Thyroid gland (tissue), 4 donors: ENCODE results near the gene LRIT2. TPM values are rescaled to one million over a fixed set of nuclear protein-coding genes. Genes with fewer than 3 reads are reported as not detected.

Source experiments
- DNase-seq, 2 donors: peaks; one replicate each; pipeline ENCODE4 v3.0.0-alpha.2; 2019
- H3K27ac ChIP-seq, 3 donors: fragments of 200-600 bp; sonication (generic); 1 replicate in 2 of 3; 2 replicates in 1 of 3; pipeline ENCODE4 v1.5.1; 2016 to 2019; ENCODE audit warnings: mild to moderate bottlenecking in 1 of 3, moderate library complexity in 1 of 3
- H3K27me3 ChIP-seq: fragments of 200-600 bp; sonication (generic); one replicate; pipeline ENCODE4 v1.5.1; 2019
- H3K36me3 ChIP-seq, 2 donors: fragments of 200-600 bp; sonication (generic); one replicate each; pipeline ENCODE4 v1.5.1; 2016 to 2019
- H3K4me1 ChIP-seq, 2 donors: fragments of 200-600 bp; sonication (generic); one replicate each; pipeline ENCODE4 v1.5.1; 2017 to 2019
- H3K4me3 ChIP-seq, 3 donors: fragments of 200-600 bp; sonication (generic); replicated peaks in 1 of 3; 1 replicate in 2 of 3; 2 replicates in 1 of 3; pipeline ENCODE4 v1.5.1; 2016; ENCODE audit warnings: mild to moderate bottlenecking in 1 of 3
- H3K9me3 ChIP-seq: fragments of 200-600 bp; sonication (generic); one replicate; pipeline ENCODE4 v1.5.1; 2017
- POLR2A ChIP-seq, 2 donors: fragments of 450-650 bp; IDR thresholded peaks; one replicate each; pipeline ENCODE4 v1.6.1; 2017; ENCODE audit warnings: antibody characterized with exemption in 2 of 2, mild to moderate bottlenecking in 2 of 2, moderate library complexity in 1 of 2
- WGBS, 2 donors: methylation state at CpG; one replicate each; pipeline ENCODE4 v1.1.5; 2017; 5-methylcytosine and 5-hydroxymethylcytosine counted together
- intact Hi-C: fragments of 100-400 bp; cut with DNase I; formaldehyde crosslinking; loops from one replicate; pipeline ENCODE4 v1.15.1; 2023
- total RNA-seq, 4 donors: library from RNA; depleted of rRNA; stranded (reverse); fragments of >200 nt; gene quantifications; one replicate each; pipeline ENCODE4 v1.2.3, GENCODE V29; 2016
- TF ChIP-seq, protein P1 (sequence below), 6 experiments: fragments of 200-600 bp in 3 of 6; fragments of 450-650 bp in 3 of 6; sonication (generic) in 3 of 6; IDR thresholded peaks; one replicate each; pipeline ENCODE4 v1.5.1; 2016 to 2019; ENCODE audit warnings: antibody characterized with exemption in 6 of 6, mild to moderate bottlenecking in 2 of 6, inconsistent platforms in 1 of 6, moderate library complexity in 1 of 6

Gene LRIT2
- total RNA-seq, 4 donors from 2014 or later = not detected

DNA sequence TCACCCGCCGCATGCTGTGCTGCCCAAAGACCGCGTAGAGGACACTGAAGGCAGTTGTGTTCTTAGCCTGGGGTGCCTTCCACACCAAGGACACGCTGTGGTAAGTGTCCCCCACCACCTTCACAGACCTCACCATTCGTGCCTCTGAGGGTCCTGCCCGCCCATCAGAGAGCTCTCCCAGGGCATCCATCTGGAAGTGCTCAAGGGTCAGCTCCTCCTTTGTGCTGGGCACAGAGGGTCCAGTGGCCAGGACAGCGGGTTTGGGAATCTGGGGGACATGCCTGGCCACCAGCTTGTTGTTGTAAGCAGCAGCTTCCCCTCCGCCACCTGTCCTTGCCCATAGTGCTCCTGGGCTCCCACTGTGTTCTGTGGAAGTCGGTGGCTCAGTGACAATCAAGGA is 7.0 kb upstream of the LRIT2 start:
- Histone ChIP-seq H3K9me3 (no peaks in the 10 kb centered on the region), H3K36me3 (no peaks in the 10 kb centered on the region), H3K4me1 (peaks cover 6 to 12% of the 10 kb centered on the region in 2 donors), H3K27ac (no peak overlapping the region), H3K4me3 (no peak overlapping the region), H3K27me3 (no peaks in the 10 kb centered on the region)
- intact Hi-C loops = no loop called here
- 90 to 93% methylated on average over 8 to 10 of the region's 10 CpGs for WGBS, 2 donors
- no peak for TF ChIP-seq POLR2A (IDR thresholded peaks at IDR 0.05)
- TF ChIP-seq, protein P1, sequence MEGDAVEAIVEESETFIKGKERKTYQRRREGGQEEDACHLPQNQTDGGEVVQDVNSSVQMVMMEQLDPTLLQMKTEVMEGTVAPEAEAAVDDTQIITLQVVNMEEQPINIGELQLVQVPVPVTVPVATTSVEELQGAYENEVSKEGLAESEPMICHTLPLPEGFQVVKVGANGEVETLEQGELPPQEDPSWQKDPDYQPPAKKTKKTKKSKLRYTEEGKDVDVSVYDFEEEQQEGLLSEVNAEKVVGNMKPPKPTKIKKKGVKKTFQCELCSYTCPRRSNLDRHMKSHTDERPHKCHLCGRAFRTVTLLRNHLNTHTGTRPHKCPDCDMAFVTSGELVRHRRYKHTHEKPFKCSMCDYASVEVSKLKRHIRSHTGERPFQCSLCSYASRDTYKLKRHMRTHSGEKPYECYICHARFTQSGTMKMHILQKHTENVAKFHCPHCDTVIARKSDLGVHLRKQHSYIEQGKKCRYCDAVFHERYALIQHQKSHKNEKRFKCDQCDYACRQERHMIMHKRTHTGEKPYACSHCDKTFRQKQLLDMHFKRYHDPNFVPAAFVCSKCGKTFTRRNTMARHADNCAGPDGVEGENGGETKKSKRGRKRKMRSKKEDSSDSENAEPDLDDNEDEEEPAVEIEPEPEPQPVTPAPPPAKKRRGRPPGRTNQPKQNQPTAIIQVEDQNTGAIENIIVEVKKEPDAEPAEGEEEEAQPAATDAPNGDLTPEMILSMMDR (IDR thresholded peaks at IDR 0.05) = no peak
- DNase-seq = no peak

DNA sequence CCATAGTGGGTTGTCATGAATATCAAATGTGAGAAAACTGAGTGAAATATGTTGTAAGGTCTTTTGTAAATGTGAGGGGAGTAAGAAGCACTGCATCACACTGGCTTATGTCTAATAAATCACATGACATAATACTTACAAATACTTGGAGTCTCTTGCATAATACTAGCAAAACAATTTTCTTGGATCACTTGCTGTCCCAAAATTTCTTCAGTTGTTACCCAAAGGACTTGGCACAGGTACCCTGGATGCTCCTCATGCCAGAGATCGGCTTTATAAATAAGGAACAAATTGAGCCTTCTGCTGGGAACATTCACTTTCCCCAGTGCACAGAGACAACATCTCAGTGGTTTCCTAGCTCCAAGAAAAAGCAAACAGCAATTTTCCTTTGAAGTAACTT is 5.0 kb upstream of the LRIT2 start:
- peaks cover 6 to 12% of the 10 kb centered on the region in 2 donors for H3K4me1 ChIP-seq
- no peaks in the 10 kb centered on the region for H3K27me3 ChIP-seq
- no peak for TF ChIP-seq POLR2A (IDR thresholded peaks at IDR 0.05)
- TF ChIP-seq, protein P1 (IDR thresholded peaks at IDR 0.05) = no peak
- no peaks in the 10 kb centered on the region for H3K36me3 ChIP-seq
- intact Hi-C loops = no loop called here
- peak; percentile 31 to 50 for DNase-seq
- no peak overlapping the region for H3K4me3 ChIP-seq
- no peak overlapping the region for H3K27ac ChIP-seq
- WGBS, 2 donors = 43 to 50% methylated on average over 1 of the region's 1 CpG
- no peaks in the 10 kb centered on the region for H3K9me3 ChIP-seq

DNA sequence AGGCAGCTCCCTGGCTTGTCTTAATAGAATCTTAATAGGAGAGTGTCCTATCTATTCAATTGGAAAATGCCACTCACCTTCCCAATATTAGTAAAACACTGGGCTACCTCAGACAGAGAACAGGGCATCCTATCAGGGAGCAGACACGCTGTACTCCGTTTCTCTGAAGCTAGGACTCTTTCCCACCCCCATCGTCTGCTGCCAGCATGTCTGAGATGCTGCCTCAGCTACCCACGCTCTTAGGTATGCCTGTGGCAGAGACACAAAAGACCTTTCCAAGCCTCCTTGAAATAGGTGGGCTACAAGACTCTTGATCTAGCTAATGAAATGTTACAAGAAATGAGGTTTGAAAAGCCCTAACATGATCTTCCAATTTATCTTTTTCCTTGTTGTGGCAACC is 2.5 kb upstream of the LRIT2 start:
- intact Hi-C loops = no loop called here
- Histone ChIP-seq H3K4me1 (peaks cover 6 to 12% of the 10 kb centered on the region in 2 donors), H3K9me3 (no peaks in the 10 kb centered on the region), H3K36me3 (no peaks in the 10 kb centered on the region), H3K4me3 (no peak overlapping the region), H3K27ac (no peak overlapping the region), H3K27me3 (no peaks in the 10 kb centered on the region)
- TF ChIP-seq POLR2A (IDR thresholded peaks at IDR 0.05) = no peak
- TF ChIP-seq, protein P1 (IDR thresholded peaks at IDR 0.05) = no peak
- WGBS, 2 donors = 59 to 84% methylated on average over 4 of the region's 4 CpGs
- DNase-seq = no peak

DNA sequence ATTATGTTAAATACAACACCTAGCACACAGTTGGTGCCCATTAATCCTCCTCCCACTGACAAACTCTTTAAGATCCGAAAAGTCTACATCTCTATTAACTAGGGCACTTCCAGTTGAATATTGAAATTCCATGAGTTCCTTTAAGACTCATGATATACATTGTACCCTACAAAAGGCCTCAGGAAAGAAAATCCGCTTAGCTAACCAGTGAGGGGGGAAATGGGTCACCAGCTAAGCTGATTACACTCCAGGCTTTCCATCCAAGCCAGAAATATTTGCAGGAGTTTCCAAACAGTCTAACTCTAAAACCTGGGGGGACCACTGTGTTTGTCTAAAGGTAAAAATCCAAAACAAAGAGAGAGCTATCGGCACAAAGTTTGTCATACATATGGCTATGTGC is 1.3 kb upstream of the LRIT2 start:
- 72% methylated on average over 3 of the region's 3 CpGs for WGBS, 2 donors
- Histone ChIP-seq H3K27me3 (no peaks in the 10 kb centered on the region), H3K27ac (no peak overlapping the region), H3K36me3 (no peaks in the 10 kb centered on the region), H3K4me1 (peaks cover 6 to 12% of the 10 kb centered on the region in 2 donors), H3K9me3 (no peaks in the 10 kb centered on the region), H3K4me3 (no peak overlapping the region)
- no peak for TF ChIP-seq POLR2A (IDR thresholded peaks at IDR 0.05)
- TF ChIP-seq, protein P1 (IDR thresholded peaks at IDR 0.05) = no peak
- intact Hi-C loops = no loop called here
- no peak for DNase-seq

DNA sequence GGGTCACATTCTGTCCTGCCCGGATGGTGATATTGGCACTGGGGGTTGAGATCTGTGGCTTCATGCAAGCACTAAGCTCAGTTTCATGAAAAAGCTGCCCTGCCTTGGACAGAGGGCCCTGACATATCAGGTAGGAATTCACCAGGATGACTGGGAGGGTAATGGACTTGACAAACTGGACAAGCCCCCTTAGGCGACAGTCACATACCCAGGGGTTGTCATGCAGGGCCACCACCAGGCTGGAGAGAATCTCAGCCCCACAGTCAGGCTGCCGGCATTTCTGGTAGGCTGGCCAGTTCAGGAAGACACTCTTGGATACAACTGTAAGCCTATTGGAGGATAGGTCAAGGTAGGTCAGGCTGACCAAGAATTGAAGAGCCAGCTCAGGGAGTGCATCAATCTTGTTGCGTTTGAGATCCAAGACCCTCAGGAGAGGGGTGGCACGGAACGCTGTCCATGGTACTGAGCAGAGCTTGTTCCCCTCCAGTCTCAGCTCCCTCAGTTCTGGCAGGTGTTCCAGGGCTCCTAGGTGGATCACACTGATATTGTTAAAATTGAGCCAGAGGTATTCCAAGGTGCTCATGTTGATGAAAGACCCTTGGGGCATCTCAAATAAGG is 824 bp downstream of the LRIT2 start:
- no peak overlapping the region for H3K27ac ChIP-seq
- no peaks in the 10 kb centered on the region for H3K9me3 ChIP-seq
- TF ChIP-seq, protein P1 (IDR thresholded peaks at IDR 0.05) = no peak
- TF ChIP-seq POLR2A (IDR thresholded peaks at IDR 0.05) = no peak
- no peak for DNase-seq
- H3K4me3 ChIP-seq = no peak overlapping the region
- no peaks in the 10 kb centered on the region for H3K36me3 ChIP-seq
- H3K4me1 ChIP-seq = no peaks in the 10 kb centered on the region
- no peaks in the 10 kb centered on the region for H3K27me3 ChIP-seq
- intact Hi-C loops = no loop called here
- 50 to 52% methylated on average over 6 of the region's 6 CpGs for WGBS, 2 donors
